Bronchial epithelial cell (primary cell): ENCODE data around the gene AS3MT. TPM values are rescaled to one million over a fixed set of nuclear protein-coding genes. Genes with fewer than 3 reads are reported as not detected.

ENCODE experiments used
- DNase-seq: peaks from one replicate; pipeline ENCODE4 v3.0.0-alpha.2; 2010; ENCODE audit warnings: low read depth
- FAIRE-seq: peaks from 2 replicates; lab custom pipeline; 2011; peaks lifted over from hg19 to GRCh38; lab: Jason Lieb, UNC
- H3K27me3 ChIP-seq: 2 replicates; pipeline ENCODE4 v1.5.1; 2011; ENCODE audit warnings: low read length; ENCODE audit not compliant: control insufficient read depth, insufficient read depth
- H3K36me3 ChIP-seq: 2 replicates; pipeline ENCODE4 v1.5.1; 2011; ENCODE audit warnings: low read length; ENCODE audit not compliant: control insufficient read depth, insufficient read depth
- H3K4me3 ChIP-seq: 2 replicates; pipeline ENCODE4 v1.5.1; 2011; ENCODE audit warnings: mild to moderate bottlenecking, low read depth, low read length, control low read depth
- total RNA-seq: library from RNA; depleted of rRNA; stranded (reverse); fragments of >200 nt; gene quantifications from 2 replicates; pipeline ENCODE4 v1.2.1, GENCODE V29; 2014
- TF ChIP-seq, protein P1 (sequence below): IDR thresholded peaks from 2 replicates; pipeline ENCODE4 v1.5.1; 2011; ENCODE audit warnings: mild to moderate bottlenecking, moderate library complexity, low read length, control low read depth, inconsistent platforms; ENCODE audit not compliant: insufficient read depth, severe bottlenecking

The AS3MT gene
- total RNA-seq, 1 donor from 2014 or later, result 2.1 TPM

DNA sequence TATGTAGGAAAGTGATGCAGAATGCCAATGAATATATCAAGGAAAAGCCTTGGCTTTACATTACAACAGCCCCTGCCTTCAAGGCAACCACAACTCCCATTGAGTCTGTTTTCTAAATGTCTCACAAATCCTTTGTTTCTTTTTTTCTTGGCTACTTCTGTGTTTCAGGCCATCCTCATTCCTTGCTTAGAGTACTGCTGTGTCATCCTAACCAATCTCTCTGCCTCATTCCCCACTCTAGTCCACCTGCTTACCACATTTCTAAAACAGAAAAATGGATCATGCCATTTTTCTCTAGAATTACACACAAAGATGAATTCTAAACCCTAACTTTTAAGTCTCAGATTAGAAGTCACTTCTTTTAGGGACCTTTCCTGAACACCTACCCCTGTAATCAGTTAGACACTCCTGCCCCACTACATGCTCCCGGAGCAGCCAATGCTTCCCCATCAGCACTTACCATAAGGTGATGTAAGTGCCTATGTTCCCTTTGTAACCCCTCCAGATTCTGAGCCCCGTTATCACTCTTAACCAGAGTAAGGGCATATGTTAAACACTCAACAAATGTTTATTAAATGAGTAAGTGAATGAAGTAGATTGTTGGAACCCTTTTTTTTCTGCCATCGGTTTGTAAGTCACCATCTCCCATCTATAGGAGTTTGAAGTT lies 12.4 kb upstream of the AS3MT start:
- FAIRE-seq, result no peak

DNA sequence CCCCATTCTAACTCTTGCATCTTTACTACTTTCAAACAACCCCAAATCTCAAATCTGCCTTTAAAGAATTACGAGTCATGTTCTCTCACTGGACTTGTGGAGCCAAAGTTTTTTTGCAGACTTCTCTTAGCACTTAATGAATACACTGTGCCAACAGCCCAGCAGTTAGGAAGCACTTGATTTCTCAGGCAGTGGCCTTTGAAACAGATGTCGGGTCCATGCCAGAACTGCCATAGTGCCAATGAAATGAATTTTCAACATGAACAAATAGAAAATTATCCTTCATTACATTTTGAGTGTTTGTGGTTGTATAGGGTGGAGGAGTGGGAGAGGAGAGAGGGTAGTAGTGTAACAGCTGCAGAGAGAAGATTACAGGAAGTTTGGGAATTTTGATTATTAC lies 9.4 kb upstream of the AS3MT start:
- no peak overlapping the region for H3K4me3 ChIP-seq
- FAIRE-seq (no peak), DNase-seq (no peak)
- no peaks in the 10 kb centered on the region for H3K36me3 ChIP-seq
- TF ChIP-seq, protein P1, sequence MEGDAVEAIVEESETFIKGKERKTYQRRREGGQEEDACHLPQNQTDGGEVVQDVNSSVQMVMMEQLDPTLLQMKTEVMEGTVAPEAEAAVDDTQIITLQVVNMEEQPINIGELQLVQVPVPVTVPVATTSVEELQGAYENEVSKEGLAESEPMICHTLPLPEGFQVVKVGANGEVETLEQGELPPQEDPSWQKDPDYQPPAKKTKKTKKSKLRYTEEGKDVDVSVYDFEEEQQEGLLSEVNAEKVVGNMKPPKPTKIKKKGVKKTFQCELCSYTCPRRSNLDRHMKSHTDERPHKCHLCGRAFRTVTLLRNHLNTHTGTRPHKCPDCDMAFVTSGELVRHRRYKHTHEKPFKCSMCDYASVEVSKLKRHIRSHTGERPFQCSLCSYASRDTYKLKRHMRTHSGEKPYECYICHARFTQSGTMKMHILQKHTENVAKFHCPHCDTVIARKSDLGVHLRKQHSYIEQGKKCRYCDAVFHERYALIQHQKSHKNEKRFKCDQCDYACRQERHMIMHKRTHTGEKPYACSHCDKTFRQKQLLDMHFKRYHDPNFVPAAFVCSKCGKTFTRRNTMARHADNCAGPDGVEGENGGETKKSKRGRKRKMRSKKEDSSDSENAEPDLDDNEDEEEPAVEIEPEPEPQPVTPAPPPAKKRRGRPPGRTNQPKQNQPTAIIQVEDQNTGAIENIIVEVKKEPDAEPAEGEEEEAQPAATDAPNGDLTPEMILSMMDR, result no peak
- no peaks in the 10 kb centered on the region for H3K27me3 ChIP-seq

More for the DNA sequence above, 12.4 kb upstream of the AS3MT start:
- Histone ChIP-seq H3K36me3 (no peaks in the 10 kb centered on the region), H3K4me3 (no peak overlapping the region), H3K27me3 (no peaks in the 10 kb centered on the region)
- TF ChIP-seq, protein P1, result no peak
- no peak for DNase-seq

DNA sequence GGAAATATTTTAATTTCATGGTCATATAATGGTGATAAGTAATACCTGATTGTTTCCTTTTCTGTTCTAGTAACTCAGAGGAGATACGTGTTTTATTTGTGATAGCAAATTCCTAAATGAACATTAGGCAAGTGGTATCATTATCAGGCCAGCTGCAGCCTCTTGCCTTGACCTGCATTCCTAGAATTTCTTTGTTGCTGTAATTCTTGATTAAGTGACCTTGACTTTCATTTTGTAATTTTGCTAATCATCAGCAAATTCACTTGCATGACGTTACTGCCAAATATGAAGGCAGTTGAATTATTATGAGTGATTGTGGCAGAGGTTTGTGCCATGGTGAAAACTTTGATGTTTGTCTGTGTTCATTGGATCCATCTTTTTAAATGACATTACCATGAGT lies 5.6 kb upstream of the AS3MT start:
- Histone ChIP-seq H3K27me3 (no peaks in the 10 kb centered on the region), H3K4me3 (no peak overlapping the region), H3K36me3 (no peaks in the 10 kb centered on the region)
- no peak for FAIRE-seq
- TF ChIP-seq, protein P1, result no peak
- no peak for DNase-seq

DNA sequence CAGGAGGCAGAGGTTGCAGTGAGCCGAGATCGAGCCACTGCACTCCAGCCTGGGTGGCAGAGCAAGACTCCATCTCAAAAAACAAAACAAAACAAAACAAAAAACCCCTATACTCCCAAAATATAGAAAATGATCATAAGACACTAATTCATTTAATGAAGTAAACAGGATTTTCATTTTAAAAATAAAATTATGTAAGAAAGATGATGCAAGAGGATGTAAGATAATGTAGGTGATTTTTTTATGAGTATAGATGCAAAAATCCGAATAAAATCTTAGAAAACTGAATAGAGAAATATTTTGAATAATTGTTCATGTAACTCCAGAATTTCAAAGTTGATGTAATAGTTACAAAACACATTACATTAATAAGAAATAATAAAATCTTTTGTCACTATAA lies 3.6 kb upstream of the AS3MT start:
- FAIRE-seq (no peak), DNase-seq (no peak)
- Histone ChIP-seq H3K4me3 (no peak overlapping the region), H3K36me3 (no peaks in the 10 kb centered on the region), H3K27me3 (no peaks in the 10 kb centered on the region)
- TF ChIP-seq, protein P1, result no peak

DNA sequence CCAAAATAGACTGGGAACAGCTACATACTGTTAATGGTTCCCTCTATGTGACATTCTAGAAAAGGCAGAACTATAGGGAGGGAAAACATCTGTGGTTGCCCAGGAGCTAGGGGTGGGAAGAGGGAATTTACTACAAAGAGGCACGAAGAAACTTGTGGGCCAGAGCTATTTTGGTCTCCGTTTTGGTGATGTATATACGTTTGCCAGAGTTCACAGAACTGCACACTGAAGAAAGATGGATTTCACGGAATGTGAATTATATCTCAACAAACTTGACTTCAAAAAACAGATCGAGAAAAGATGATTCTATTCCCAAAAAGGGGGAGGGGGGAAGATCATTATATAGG lies 386 bp upstream of the AS3MT start:
- H3K36me3 ChIP-seq, result no peaks in the 10 kb centered on the region
- TF ChIP-seq, protein P1, result no peak
- H3K27me3 ChIP-seq, result no peaks in the 10 kb centered on the region
- FAIRE-seq, result no peak
- no peak for DNase-seq
- peak overlapping the region; percentile 33 for H3K4me3 ChIP-seq

DNA sequence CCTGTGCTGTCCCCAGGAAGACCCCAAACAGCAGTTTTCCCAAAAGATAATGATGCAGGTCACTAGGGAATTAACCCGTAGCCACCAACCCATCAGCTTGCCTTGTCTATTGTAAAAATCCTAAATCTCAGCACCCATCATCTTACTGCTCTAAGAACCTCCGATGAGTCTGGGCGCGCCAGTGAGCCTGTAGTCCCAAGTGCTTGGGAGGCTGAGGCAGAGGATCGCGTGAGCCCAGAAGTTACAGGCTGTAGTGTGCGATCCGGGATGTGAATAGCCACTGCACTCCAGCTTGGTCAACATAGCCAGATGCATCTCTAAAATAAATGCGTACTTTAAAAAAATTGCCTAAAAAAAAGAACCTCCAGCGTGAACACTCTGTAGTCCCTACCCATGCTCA lies 951 bp downstream of the AS3MT start:
- FAIRE-seq, result no peak
- TF ChIP-seq, protein P1, result no peak
- Histone ChIP-seq H3K27me3 (no peaks in the 10 kb centered on the region), H3K36me3 (no peaks in the 10 kb centered on the region), H3K4me3 (no peak overlapping the region)
- DNase-seq, result no peak
